Thymus (tissue), 14 donors: ENCODE data around the gene ZSCAN23. TPM values are rescaled to one million over a fixed set of nuclear protein-coding genes. Genes with fewer than 3 reads are reported as not detected.

ENCODE experiments used
- DNase-seq, 9 donors: peaks; one replicate each; pipeline ENCODE4 v3.0.0-alpha.2; 2013; ENCODE audit warnings: low spot score in 9 of 9, low read depth in 6 of 9, missing footprints in 1 of 9
- H3K27ac ChIP-seq, 2 donors: one replicate each; pipeline ENCODE4 v1.5.1; 2013; ENCODE audit warnings: control low read depth in 1 of 2, low read depth in 1 of 2, low read length in 1 of 2, mild to moderate bottlenecking in 1 of 2, moderate library complexity in 1 of 2
- H3K27me3 ChIP-seq, 2 donors: one replicate each; pipeline ENCODE4 v1.5.1; 2013; ENCODE audit warnings: low read length in 1 of 2; ENCODE audit not compliant: control insufficient read depth in 2 of 2, insufficient read depth in 1 of 2
- H3K36me3 ChIP-seq, 2 donors: one replicate each; pipeline ENCODE4 v1.5.1; 2013; ENCODE audit warnings: low read length in 1 of 2, mild to moderate bottlenecking in 1 of 2, moderate library complexity in 1 of 2; ENCODE audit not compliant: control insufficient read depth in 2 of 2, insufficient read depth in 2 of 2
- H3K4me1 ChIP-seq, 2 donors: one replicate each; pipeline ENCODE4 v1.5.1; 2013; ENCODE audit warnings: low read length in 2 of 2; ENCODE audit not compliant: control insufficient read depth in 2 of 2, insufficient read depth in 2 of 2
- H3K4me3 ChIP-seq, 2 donors: one replicate each; pipeline ENCODE4 v1.5.1; 2013; ENCODE audit warnings: low read length in 2 of 2, control low read depth in 1 of 2, mild to moderate bottlenecking in 1 of 2
- H3K9me3 ChIP-seq, 2 donors: one replicate each; pipeline ENCODE4 v1.5.1; 2013; ENCODE audit warnings: low read length in 1 of 2, mild to moderate bottlenecking in 1 of 2; ENCODE audit not compliant: control insufficient read depth in 2 of 2, insufficient read depth in 1 of 2
- WGBS: extraction: QIAGEN DNeasy Blood & Tissue Kit; methylation state at CpG from one replicate; pipeline ENCODE4 v1.1.7; 2013; 5-methylcytosine and 5-hydroxymethylcytosine counted together
- long read RNA-seq, 10 donors: transcript quantifications; one replicate each; lab custom pipeline, GENCODE V29; 2026
- polyA plus RNA-seq: library from polyadenylated mRNA; stranded (reverse); fragments of 200-250 nt; gene quantifications from one replicate; pipeline ENCODE4 v1.2.3, GENCODE V29; 2013
- total RNA-seq: library from RNA; stranded (reverse); fragments of 120-200 nt; gene quantifications from one replicate; pipeline ENCODE4 v1.2.4, GENCODE V29; 2013
- donor health status: healthy.

ZSCAN23 gene
- 2.3 TPM for total RNA-seq
- polyA plus RNA-seq = 0.30 TPM
- long read RNA-seq, donor 1 = 0 reads
- long read RNA-seq, donor 2 = 0 reads
- long read RNA-seq, donor 3 = 0 reads
- long read RNA-seq, donor 4 = 0 reads
- long read RNA-seq, donor 5 = 0 reads
- long read RNA-seq, donor 6 = 0 reads
- long read RNA-seq, donor 7 = 0 reads
- long read RNA-seq, donor 8 = 0 reads
- long read RNA-seq, donor 9 = 0 reads
- long read RNA-seq, donor 10, partial matches to known transcripts = 0 of 2 reads
- long read RNA-seq, donor 10, other reads (novel, unspliced or antisense) = 0 of 2 reads

DNA sequence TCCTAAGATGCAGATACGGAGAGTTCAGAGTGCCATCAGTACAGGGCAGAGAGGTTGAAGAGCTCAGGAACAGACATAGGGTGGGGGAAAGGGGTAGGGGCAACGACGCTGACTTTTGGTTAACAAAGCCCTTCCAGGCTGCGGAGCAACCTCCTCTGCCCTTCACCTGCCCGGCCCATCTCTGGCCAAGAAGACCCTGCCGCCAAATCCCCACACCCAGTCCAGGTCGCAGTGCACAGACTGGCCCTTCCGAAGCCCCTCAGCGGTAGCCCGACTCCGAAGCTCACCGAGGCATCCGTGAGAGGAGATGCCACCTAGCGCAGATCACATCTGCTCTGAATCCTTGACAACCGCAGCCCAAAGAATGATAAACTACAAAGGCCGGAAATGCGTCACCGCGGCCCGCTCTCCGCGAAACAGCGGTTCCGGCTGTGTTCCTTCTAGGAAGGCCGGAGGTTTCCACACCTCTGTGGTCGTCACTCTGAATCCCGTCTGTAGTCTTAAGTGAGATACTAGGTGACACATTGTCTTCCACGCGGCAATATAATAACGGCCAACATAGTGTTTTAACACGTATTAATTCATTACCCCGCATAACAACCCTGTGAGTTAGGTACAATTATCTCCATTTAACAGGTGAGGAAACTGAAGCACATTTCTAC, at the start of gene ZSCAN23:
Gene ZSCAN23 (minus strand): TSS at position 380 of the 662 bp plus-strand sequence. CDS start 7,225 bp downstream, outside the sequence.
- Histone ChIP-seq H3K36me3 (no peaks in the 10 kb centered on the region), H3K27ac (peak within 1 kb of the TSS in 1 of 2 donors; percentile 41), H3K4me1 (peaks cover 9 to 10% of the 10 kb centered on the region in 2 donors), H3K27me3 (peaks cover 15 to 20% of the 10 kb centered on the region in 2 donors), H3K9me3 (peaks cover 2 to 13% of the 10 kb centered on the region in 2 donors), H3K4me3 (peak within 1 kb of the TSS; percentile 39 to 70)
- under 1% methylated on average over 32 of the region's 32 CpGs for WGBS
- DNase-seq = peak; percentile 55 to 92 (median 74)

DNA sequence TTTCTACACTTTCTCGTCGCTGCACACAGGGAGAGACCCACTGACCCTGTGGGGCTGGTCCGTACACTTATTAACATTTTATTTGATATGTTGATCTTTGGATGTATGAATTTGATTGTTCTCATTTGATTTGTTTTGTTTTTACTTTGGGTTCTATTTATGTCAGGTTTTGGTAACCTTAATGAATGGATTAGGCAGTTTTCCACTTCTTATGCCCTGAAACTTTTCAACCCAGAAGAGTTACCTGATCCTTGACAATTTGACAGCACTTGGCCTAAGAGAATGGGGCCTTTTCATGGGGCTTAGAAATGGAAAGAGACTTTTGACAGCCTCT, 48.7 kb upstream of the ZSCAN23 start:
- whole genome bisulfite sequencing = 48% methylated on average over 3 of the region's 3 CpGs
- H3K36me3 ChIP-seq = no peaks in the 10 kb centered on the region

DNA sequence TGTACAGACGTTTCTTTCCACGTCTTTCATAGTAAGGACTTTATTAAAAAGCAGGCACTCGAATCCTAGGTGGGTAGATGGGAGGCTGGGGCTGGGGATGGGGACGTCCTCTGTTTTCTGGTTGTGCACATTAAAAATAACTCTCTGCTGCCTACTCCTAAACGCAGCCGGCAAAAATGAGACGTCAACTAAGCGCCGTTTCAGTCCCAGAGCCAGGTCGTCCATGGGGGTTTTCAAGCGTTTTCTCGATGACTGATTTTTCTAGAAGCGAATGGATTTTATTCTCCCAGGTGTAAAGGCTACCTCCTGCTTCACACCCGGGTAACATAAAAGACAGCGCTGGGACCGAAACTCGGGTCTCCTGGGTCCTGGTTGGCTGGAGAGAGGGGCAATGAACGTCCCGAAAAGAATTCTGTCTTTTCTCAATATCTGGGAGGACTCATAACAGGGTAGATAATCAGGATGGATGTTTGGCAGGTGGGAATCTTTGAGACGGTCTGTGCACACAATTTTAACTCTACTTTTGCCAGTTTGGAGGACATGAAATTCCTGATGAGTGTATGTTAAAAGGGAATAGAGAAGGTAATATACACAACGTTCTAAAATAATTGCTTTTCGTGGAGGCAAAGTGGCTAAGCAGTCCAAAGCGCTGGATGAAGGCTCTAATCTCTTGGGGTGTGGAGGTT, 47.1 kb upstream of the ZSCAN23 start:
- Histone ChIP-seq H3K4me1 (peaks cover 0 to 8% of the 10 kb centered on the region in 2 donors), H3K27me3 (peaks cover 16 to 20% of the 10 kb centered on the region in 2 donors), H3K27ac (peak overlapping the region in 1 of 2 donors; percentile 91), H3K9me3 (no peaks in the 10 kb centered on the region), H3K4me3 (peak overlapping the region; percentile 40 to 59), H3K36me3 (no peaks in the 10 kb centered on the region)
- peak in 3 of 9 donors; percentile 14 to 22 (median 22) for DNase-seq
- 12% methylated on average over 23 of the region's 23 CpGs for WGBS

More for the DNA sequence above, 48.7 kb upstream of the ZSCAN23 start:
- peaks cover 0 to 8% of the 10 kb centered on the region in 2 donors for H3K4me1 ChIP-seq
- H3K27me3 ChIP-seq = peaks cover 16 to 20% of the 10 kb centered on the region in 2 donors
- no peaks in the 10 kb centered on the region for H3K9me3 ChIP-seq
- H3K27ac ChIP-seq = no peak overlapping the region
- no peak for DNase-seq
- H3K4me3 ChIP-seq = no peak overlapping the region

DNA sequence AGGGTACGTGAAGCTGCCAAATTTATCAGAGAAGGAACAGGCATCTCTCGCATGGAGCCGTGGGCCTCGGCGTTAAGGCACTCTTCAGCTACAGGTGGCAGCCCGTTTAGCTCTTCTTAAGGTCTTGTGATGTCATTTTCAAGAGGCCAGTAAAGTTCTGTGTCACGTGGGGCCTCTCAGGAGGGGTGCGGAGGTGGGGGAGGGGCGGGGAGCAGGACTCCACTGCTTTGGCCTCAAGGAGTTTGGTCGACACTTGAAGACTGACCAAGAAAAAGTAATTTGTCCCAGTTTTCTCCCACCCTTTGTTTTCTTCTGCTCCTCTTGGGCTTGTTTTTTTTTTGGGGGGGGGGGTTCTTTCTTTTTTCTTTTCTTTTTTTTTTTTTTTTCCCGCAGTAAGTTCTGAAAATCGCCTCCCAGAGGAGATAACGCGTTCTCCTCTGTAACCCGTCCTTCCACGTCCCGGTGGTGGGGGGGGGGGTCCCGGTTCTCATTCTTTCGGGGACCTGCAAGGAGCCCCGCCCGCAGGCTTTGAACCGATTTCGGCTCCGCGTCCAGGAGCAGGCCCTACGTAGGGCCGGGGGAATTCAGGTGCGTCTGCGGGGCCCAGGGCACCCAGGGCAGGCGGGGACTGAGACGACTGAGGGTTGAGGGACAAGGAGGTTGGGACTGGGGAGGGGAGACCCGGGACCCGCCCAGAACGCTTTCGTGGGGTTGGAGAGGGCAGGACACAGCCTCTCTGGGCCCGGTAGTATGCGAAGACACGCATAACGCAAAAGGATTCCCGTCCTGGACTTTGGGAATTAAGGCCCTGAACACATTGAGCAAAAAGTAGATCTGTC, 46.3 kb upstream of the ZSCAN23 start:
- peaks cover 16 to 20% of the 10 kb centered on the region in 2 donors for H3K27me3 ChIP-seq
- H3K4me1 ChIP-seq = peaks cover 0 to 8% of the 10 kb centered on the region in 2 donors
- H3K36me3 ChIP-seq = no peaks in the 10 kb centered on the region
- peak overlapping the region; percentile 40 to 59 for H3K4me3 ChIP-seq
- H3K9me3 ChIP-seq = no peaks in the 10 kb centered on the region
- DNase-seq = peak; percentile 44 to 87 (median 68)
- 4% methylated on average over 40 of the region's 40 CpGs for WGBS
- H3K27ac ChIP-seq = peak overlapping the region in 1 of 2 donors; percentile 91

DNA sequence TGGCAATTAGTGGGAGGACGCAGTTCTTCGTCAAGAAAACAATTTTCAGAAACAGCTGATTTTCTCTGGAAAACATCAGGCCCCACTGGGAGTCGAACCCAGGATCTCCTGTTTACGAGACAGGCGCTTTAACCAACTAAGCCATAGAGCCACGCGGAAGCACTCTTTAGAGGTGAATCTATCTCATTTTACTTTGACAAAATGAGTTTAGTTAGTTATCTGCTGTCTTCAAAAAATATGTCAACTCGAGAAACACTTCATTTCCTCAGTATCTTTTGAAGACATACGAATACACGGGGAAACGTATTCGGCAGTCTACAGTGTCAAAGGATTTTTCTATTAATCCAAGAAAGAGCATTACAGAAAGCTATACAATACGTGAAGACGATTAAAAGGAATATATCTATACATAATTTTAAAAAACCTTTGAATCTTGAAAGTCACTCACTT, 45.6 kb upstream of the ZSCAN23 start:
- Histone ChIP-seq H3K27me3 (peaks cover 16 to 20% of the 10 kb centered on the region in 2 donors), H3K4me3 (peak overlapping the region; percentile 40 to 59), H3K27ac (peak overlapping the region in 1 of 2 donors; percentile 91)

DNA sequence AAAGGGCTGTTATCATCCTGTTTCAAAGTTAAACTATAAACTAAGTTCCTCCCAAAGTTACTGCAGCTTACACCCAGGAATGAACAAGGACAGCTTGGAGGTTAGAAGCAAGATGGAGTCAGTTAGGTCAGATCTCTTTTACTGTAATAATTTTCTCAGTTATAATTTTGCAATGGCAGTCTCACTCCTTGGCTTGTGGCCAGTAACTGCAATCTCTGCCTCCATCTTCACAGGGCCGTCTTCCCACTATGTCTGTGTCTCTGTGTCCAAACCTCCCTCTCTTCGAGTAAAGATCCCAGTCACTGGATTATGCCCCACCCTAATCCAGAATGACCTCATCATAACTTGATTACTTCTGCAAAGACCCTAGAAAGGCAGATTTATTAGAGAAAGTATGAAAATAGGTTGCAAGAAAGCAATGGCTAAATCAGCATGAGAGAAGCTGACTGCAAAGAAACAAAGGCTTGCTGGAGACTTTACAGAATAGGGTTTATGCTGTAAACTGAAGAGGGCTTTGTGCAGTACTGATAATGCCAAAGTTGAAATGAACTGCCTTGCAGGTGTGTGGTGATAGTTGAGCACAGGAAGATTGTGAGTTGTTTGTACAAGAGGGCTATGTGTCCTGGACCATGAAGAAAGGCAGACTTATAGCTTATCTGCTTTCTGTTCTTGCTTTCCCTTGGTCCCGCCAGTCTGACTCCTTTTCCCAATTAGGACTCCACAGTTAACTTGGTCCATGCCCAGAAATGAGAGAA, 43.9 kb upstream of the ZSCAN23 start:
- Histone ChIP-seq H3K36me3 (no peaks in the 10 kb centered on the region), H3K27ac (no peak overlapping the region), H3K4me3 (no peak overlapping the region), H3K4me1 (peaks cover 0 to 8% of the 10 kb centered on the region in 2 donors), H3K27me3 (peaks cover 16 to 20% of the 10 kb centered on the region in 2 donors), H3K9me3 (no peaks in the 10 kb centered on the region)
- no peak for DNase-seq
- WGBS = 90% methylated on average over 3 of the region's 3 CpGs

More for the DNA sequence above, 45.6 kb upstream of the ZSCAN23 start:
- WGBS = 12% methylated on average over 14 of the region's 14 CpGs
- H3K36me3 ChIP-seq = no peaks in the 10 kb centered on the region
- peak in 8 of 9 donors; percentile 42 to 83 (median 54) for DNase-seq
- H3K4me1 ChIP-seq = peaks cover 0 to 8% of the 10 kb centered on the region in 2 donors
- H3K9me3 ChIP-seq = no peaks in the 10 kb centered on the region

DNA sequence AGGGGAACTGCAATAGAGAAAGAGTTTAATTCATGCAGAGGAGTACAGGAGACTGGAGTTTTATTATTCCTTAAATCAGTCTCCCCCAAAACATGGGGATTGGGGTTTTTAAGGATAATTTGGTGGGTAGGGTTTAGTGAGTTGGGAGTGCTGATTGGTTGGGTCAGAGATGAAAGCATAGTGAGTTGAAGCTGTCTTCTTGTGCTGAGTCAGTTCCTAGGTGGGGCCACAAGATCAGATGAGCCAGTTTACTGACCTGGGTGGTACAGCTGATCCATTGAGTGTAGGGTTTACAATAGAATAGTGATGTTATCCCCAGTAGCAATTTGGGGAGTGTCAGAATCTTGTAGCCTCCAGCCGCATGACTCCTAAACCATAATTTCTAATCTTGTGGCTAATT, 43.2 kb upstream of the ZSCAN23 start:
- Histone ChIP-seq H3K27ac (no peak overlapping the region), H3K4me3 (no peak overlapping the region), H3K36me3 (no peaks in the 10 kb centered on the region), H3K27me3 (peaks cover 14 to 24% of the 10 kb centered on the region in 2 donors), H3K4me1 (peaks cover 0 to 8% of the 10 kb centered on the region in 2 donors), H3K9me3 (no peaks in the 10 kb centered on the region)
- DNase-seq = no peak
- 98% methylated on average over 1 of the region's 1 CpG for WGBS

DNA sequence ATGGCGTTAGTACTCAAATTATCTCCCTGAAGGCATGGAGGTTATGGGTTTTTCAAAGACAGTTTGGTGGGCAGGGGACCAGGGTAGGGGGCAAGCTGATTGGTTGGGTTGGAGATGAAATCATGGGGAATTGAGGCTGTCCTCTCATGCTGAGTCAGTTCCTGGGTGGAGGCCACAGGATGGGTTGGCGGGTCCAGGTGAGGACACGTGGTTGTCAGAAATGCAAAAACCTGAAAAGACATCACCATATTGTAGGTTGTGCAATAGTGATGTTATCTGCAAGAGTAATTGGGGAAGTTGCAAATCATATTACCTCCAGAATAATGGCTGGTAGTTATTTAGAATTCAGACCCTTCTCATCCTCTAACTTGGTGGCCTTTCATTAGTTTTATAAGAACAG, 42.2 kb upstream of the ZSCAN23 start:
- Histone ChIP-seq H3K4me3 (no peak overlapping the region), H3K36me3 (no peaks in the 10 kb centered on the region), H3K9me3 (no peaks in the 10 kb centered on the region), H3K27ac (no peak overlapping the region), H3K27me3 (peaks cover 15 to 28% of the 10 kb centered on the region in 2 donors), H3K4me1 (peaks cover 0 to 4% of the 10 kb centered on the region in 2 donors)
- WGBS = 91% methylated on average over 3 of the region's 3 CpGs
- DNase-seq = no peak
